Esophagus squamous epithelium (tissue), 5 donors: ENCODE results near the gene IDH3A. TPM values are rescaled to one million over a fixed set of nuclear protein-coding genes. Genes with fewer than 3 reads are reported as not detected.

Experiments used
- DNase-seq: peaks from one replicate; lab custom pipeline; 2025; lab: John Stamatoyannopoulos, UW
- H3K27ac ChIP-seq, 4 donors: fragments of 200-600 bp; sonication (generic); one replicate each; pipeline ENCODE4 v1.5.1; 2016 to 2019; ENCODE audit warnings: mild to moderate bottlenecking in 1 of 4
- H3K27me3 ChIP-seq, 4 donors: fragments of 200-600 bp; sonication (generic); 1 replicate in 3 of 4; 2 replicates in 1 of 4; pipeline versions ENCODE4 v1.5.1 to v1.6.0; 2017 to 2021; ENCODE audit warnings: antibody characterized with exemption in 1 of 4
- H3K36me3 ChIP-seq, 3 donors: fragments of 200-600 bp; sonication (generic); one replicate each; pipeline ENCODE4 v1.5.1; 2016 to 2019
- H3K4me1 ChIP-seq, 3 donors: fragments of 200-600 bp; sonication (generic); one replicate each; pipeline ENCODE4 v1.5.1; 2017 to 2019
- H3K4me3 ChIP-seq, 4 donors: fragments of 200-600 bp; sonication (generic); 1 replicate in 3 of 4; 2 replicates in 1 of 4; pipeline ENCODE4 v1.5.1; 2016 to 2019; ENCODE audit warnings: mild to moderate bottlenecking in 2 of 4, moderate library complexity in 1 of 4
- H3K9me3 ChIP-seq, 3 donors: fragments of 200-600 bp; sonication (generic); one replicate each; pipeline ENCODE4 v1.5.1; 2016 to 2019
- CTCF ChIP-seq, 6 experiments: fragments of 450-650 bp in 4 of 6; fragments of 200-600 bp in 2 of 6; sonication (generic) in 2 of 6; IDR thresholded peaks; one replicate each; pipeline ENCODE4 v1.5.1; 2016 to 2019; ENCODE audit warnings: antibody characterized with exemption in 6 of 6, mild to moderate bottlenecking in 4 of 6, moderate library complexity in 4 of 6
- POLR2A ChIP-seq, 4 donors: fragments of 450-650 bp; IDR thresholded peaks; one replicate each; pipeline ENCODE4 v1.6.1; 2017; ENCODE audit warnings: antibody characterized with exemption in 4 of 4, mild to moderate bottlenecking in 4 of 4, moderate library complexity in 3 of 4
- WGBS, 2 donors: methylation state at CpG; one replicate each; pipeline ENCODE4 v1.1.5; 2018; 5-methylcytosine and 5-hydroxymethylcytosine counted together
- intact Hi-C: fragments of 100-400 bp; cut with DNase I; formaldehyde crosslinking; loops from one replicate; pipeline ENCODE4 v1.15.0; 2022
- total RNA-seq, 4 donors: library from RNA; depleted of rRNA; stranded (reverse); fragments of >200 nt; gene quantifications; one replicate each; pipeline ENCODE4 v1.1.0, GENCODE V29; 2016
- donor health status: DM: yes; HTN: yes; CAD: no.

Gene IDH3A
- total RNA-seq = 100 to 1,000 TPM in 2 of 4 donors, 10 to 100 TPM in 2; 50.7 to 114 (median 83.8) TPM

- H3K27ac ChIP-seq = peak within 1 kb of the TSS; percentile 80 to 94 (median 92)
- H3K4me3 ChIP-seq = peak within 1 kb of the TSS; percentile 67 to 94 (median 85)
- WGBS, 2 donors = 0% methylated on average over 7 to 21 of the region's 79 CpGs
- DNase-seq = peak; percentile 82
- peaks cover 5 to 57% (median 28%) of the 10 kb centered on the region in 3 donors for H3K4me1 ChIP-seq
- no peaks in the 10 kb centered on the region for H3K9me3 ChIP-seq
- intact Hi-C loops = no loop called here
- H3K36me3 ChIP-seq = peaks cover 0 to 3% (median 0%) of the 10 kb centered on the region in 3 donors
- H3K27me3 ChIP-seq = no peaks in the 10 kb centered on the region
- TF ChIP-seq POLR2A (IDR thresholded peaks at IDR 0.05) (peak in 3 of 4 donors; percentile 51 to 91 (median 83)), CTCF (IDR thresholded peaks at IDR 0.05) (no peak)
These were observed at the start of gene IDH3A for GRCh38 chr15:78149068-78149804. Gene IDH3A (plus strand): TSS chr15:78149362. CDS start chr15:78149404, 42 bp downstream.

GRCh38 chr15:78100886-78101285, 48.3 kb upstream of the IDH3A start:
- no CpG with 5 or more reads among the region's 2 CpGs for WGBS, 2 donors
- no peak for TF ChIP-seq POLR2A (IDR thresholded peaks at IDR 0.05)
- TF ChIP-seq CTCF (IDR thresholded peaks at IDR 0.05) = no peak
- H3K9me3 ChIP-seq = no peaks in the 10 kb centered on the region
- DNase-seq = no peak
- no peaks in the 10 kb centered on the region for H3K36me3 ChIP-seq
- H3K27me3 ChIP-seq = no peaks in the 10 kb centered on the region
- no peak overlapping the region for H3K4me3 ChIP-seq
- intact Hi-C loops = no loop called here
- H3K27ac ChIP-seq = no peak overlapping the region
- H3K4me1 ChIP-seq = peaks cover 4 to 19% (median 4%) of the 10 kb centered on the region in 3 donors

- no peak overlapping the region for H3K27ac ChIP-seq
These were observed 47.6 kb upstream of the IDH3A start for GRCh38 chr15:78101423-78102105.

GRCh38 chr15:78102211-78102610, 47.0 kb upstream of the IDH3A start:
- peaks cover 4 to 19% (median 4%) of the 10 kb centered on the region in 3 donors for H3K4me1 ChIP-seq
- H3K9me3 ChIP-seq = no peaks in the 10 kb centered on the region
- no peaks in the 10 kb centered on the region for H3K36me3 ChIP-seq
- H3K27ac ChIP-seq = no peak overlapping the region
- no peak for TF ChIP-seq CTCF (IDR thresholded peaks at IDR 0.05)
- TF ChIP-seq POLR2A (IDR thresholded peaks at IDR 0.05) = no peak
- 80 to 90% methylated on average over 1 of the region's 1 CpG for WGBS, 2 donors
- no peak overlapping the region for H3K4me3 ChIP-seq
- intact Hi-C loops = no loop called here
- no peaks in the 10 kb centered on the region for H3K27me3 ChIP-seq
- DNase-seq = no peak

More at GRCh38 chr15:78101423-78102105, 47.6 kb upstream of the IDH3A start:
- WGBS, 2 donors = 70 to 79% methylated on average over 2 to 3 of the region's 5 CpGs
- Histone ChIP-seq H3K4me3 (no peak overlapping the region), H3K36me3 (no peaks in the 10 kb centered on the region), H3K4me1 (peaks cover 4 to 19% (median 4%) of the 10 kb centered on the region in 3 donors), H3K9me3 (no peaks in the 10 kb centered on the region), H3K27me3 (no peaks in the 10 kb centered on the region)
- no peak for TF ChIP-seq CTCF (IDR thresholded peaks at IDR 0.05)
- no peak for TF ChIP-seq POLR2A (IDR thresholded peaks at IDR 0.05)
- intact Hi-C loops = no loop called here
- no peak for DNase-seq

- no peaks in the 10 kb centered on the region for H3K27me3 ChIP-seq
- no peak overlapping the region for H3K4me3 ChIP-seq
- DNase-seq = no peak
- H3K4me1 ChIP-seq = peaks cover 4 to 19% (median 4%) of the 10 kb centered on the region in 3 donors
- no peak overlapping the region for H3K27ac ChIP-seq
- TF ChIP-seq CTCF (IDR thresholded peaks at IDR 0.05) = no peak
- no peak for TF ChIP-seq POLR2A (IDR thresholded peaks at IDR 0.05)
- WGBS, 2 donors = 72 to 81% methylated on average over 4 to 6 of the region's 6 CpGs
- intact Hi-C loops = no loop called here
- H3K36me3 ChIP-seq = no peaks in the 10 kb centered on the region
- H3K9me3 ChIP-seq = no peaks in the 10 kb centered on the region
These were observed 46.4 kb upstream of the IDH3A start for GRCh38 chr15:78102741-78103140.
